HG03196 (cell line): ENCODE results near the gene BCOR.

Experiments
- ATAC-seq: cut with Tn5 transposase; IDR thresholded peaks from one replicate; pipeline ENCODE4 v1.9.1; 2021; ENCODE audit not compliant: unreplicated experiment

BCOR gene

GRCh38 chrX:40068048-40068447 is 29.7 kb downstream of the BCOR start:
- no peak for ATAC-seq

GRCh38 chrX:40066700-40067099 is 31.1 kb downstream of the BCOR start:
- no peak for ATAC-seq

- no peak for ATAC-seq
These were observed 32.3 kb downstream of the BCOR start for GRCh38 chrX:40065296-40066046.

GRCh38 chrX:40064055-40064597 is 33.6 kb downstream of the BCOR start:
- no peak for ATAC-seq

- no peak for ATAC-seq
These were observed 34.2 kb downstream of the BCOR start for GRCh38 chrX:40063555-40063954.

- ATAC-seq, result no peak
These were observed 35.1 kb downstream of the BCOR start for GRCh38 chrX:40062525-40063155.

GRCh38 chrX:40061871-40062524 is 35.8 kb downstream of the BCOR start:
- no peak for ATAC-seq

GRCh38 chrX:40061005-40061404 is 36.8 kb downstream of the BCOR start:
- no peak for ATAC-seq

GRCh38 chrX:40060356-40060845 is 37.4 kb downstream of the BCOR start:
- no peak for ATAC-seq

GRCh38 chrX:40058719-40059118 is 39.0 kb downstream of the BCOR start:
- ATAC-seq, result no peak

GRCh38 chrX:40057405-40057804 is 40.4 kb downstream of the BCOR start:
- no peak for ATAC-seq

GRCh38 chrX:40056420-40056819 is 41.3 kb downstream of the BCOR start:
- ATAC-seq, result no peak

GRCh38 chrX:40055495-40055894 is 42.3 kb downstream of the BCOR start:
- ATAC-seq, result no peak

- ATAC-seq, result no peak
These were observed 43.0 kb downstream of the BCOR start for GRCh38 chrX:40054793-40055192.

GRCh38 chrX:40050532-40050931 is 47.2 kb downstream of the BCOR start:
- no peak for ATAC-seq

GRCh38 chrX:40049084-40049641 is 48.6 kb downstream of the BCOR start:
- no peak for ATAC-seq

- ATAC-seq, result no peak
These were observed 50.3 kb downstream of the BCOR start for GRCh38 chrX:40047485-40047884.

GRCh38 chrX:40043895-40044294 is 53.9 kb downstream of the BCOR start:
- ATAC-seq, result no peak

GRCh38 chrX:40041915-40042314 is 55.8 kb downstream of the BCOR start:
- no peak for ATAC-seq

- no peak for ATAC-seq
These were observed 56.9 kb downstream of the BCOR start for GRCh38 chrX:40040686-40041461.

GRCh38 chrX:40039887-40040286 is 57.9 kb downstream of the BCOR start:
- no peak for ATAC-seq
